GM19328 (cell line): ENCODE results near the gene RSPH3.
A peak's percentile ranks its signal among the peaks of the same experiment; 100 is the strongest.
"Not testable (repeated sequence)": the region's sequence is repeated elsewhere in the genome, so short reads cannot be mapped to it uniquely, and the experiment has no call there.

ENCODE experiments used
- ATAC-seq: cut with Tn5 transposase; IDR thresholded peaks from one replicate; pipeline ENCODE4 v1.9.1; 2021; ENCODE audit warnings: mild to moderate bottlenecking, moderate library complexity; ENCODE audit not compliant: unreplicated experiment

The RSPH3 gene

GRCh38 chr6:158999666-159000403, at the start of gene RSPH3:
RSPH3 (minus strand) TSS chr6:159000202; CDS start chr6:158999550, 652 bp downstream.
- peak; percentile 88 for ATAC-seq

- no peak for ATAC-seq
Observed at GRCh38 chr6:159047891-159048685, 48.1 kb upstream of the RSPH3 start.

- no peak for ATAC-seq
Observed at GRCh38 chr6:159045801-159046200, 45.8 kb upstream of the RSPH3 start.

GRCh38 chr6:159044899-159045727, 45.1 kb upstream of the RSPH3 start, which contains the start of gene TAGAP:
TAGAP (minus strand) TSS chr6:159044991; CDS start chr6:159044146, 845 bp downstream.
- ATAC-seq: peak; percentile 88

GRCh38 chr6:159043947-159044346, 43.9 kb upstream of the RSPH3 start:
- no peak for ATAC-seq

GRCh38 chr6:159043251-159043650, 43.2 kb upstream of the RSPH3 start:
- no peak for ATAC-seq

GRCh38 chr6:159042826-159043181, 42.8 kb upstream of the RSPH3 start:
- ATAC-seq: no peak

GRCh38 chr6:159042003-159042825, 42.2 kb upstream of the RSPH3 start:
- no peak for ATAC-seq

- no peak for ATAC-seq
Observed at GRCh38 chr6:159041181-159041580, 41.2 kb upstream of the RSPH3 start.

- no peak for ATAC-seq
Observed at GRCh38 chr6:159039885-159040258, 39.9 kb upstream of the RSPH3 start.

- ATAC-seq: peak; percentile 79
Observed at GRCh38 chr6:159038914-159039884, 39.2 kb upstream of the RSPH3 start.

- not testable (repeated sequence) for ATAC-seq
Observed at GRCh38 chr6:159038318-159038717, 38.3 kb upstream of the RSPH3 start.

GRCh38 chr6:159037756-159038290, 37.8 kb upstream of the RSPH3 start:
- ATAC-seq: no peak

GRCh38 chr6:159036673-159037072, 36.7 kb upstream of the RSPH3 start:
- ATAC-seq: no peak

GRCh38 chr6:159035891-159036290, 35.9 kb upstream of the RSPH3 start:
- ATAC-seq: no peak

GRCh38 chr6:159033160-159034049, 33.4 kb upstream of the RSPH3 start:
- ATAC-seq: no peak

- no peak for ATAC-seq
Observed at GRCh38 chr6:159031846-159032245, 31.8 kb upstream of the RSPH3 start.

- ATAC-seq: no peak
Observed at GRCh38 chr6:159030168-159030567, 30.2 kb upstream of the RSPH3 start.
